Uterus (tissue), 4 donors: Measurements from ENCODE around the gene VPS36. TPM values are rescaled to one million over a fixed set of nuclear protein-coding genes. Genes with fewer than 3 reads are reported as not detected.

Experiments used
- DNase-seq, 2 donors: peaks; one replicate each; pipeline ENCODE4 v3.0.0-alpha.2; 2019 to 2020
- H3K27ac ChIP-seq, 2 donors: fragments of 200-600 bp; sonication (generic); 1 replicate in 1 of 2; 2 replicates in 1 of 2; pipeline ENCODE4 v1.5.1; 2016 to 2018
- H3K27me3 ChIP-seq, 2 donors: fragments of 200-600 bp; sonication (generic); one replicate each; pipeline ENCODE4 v1.5.1; 2018 to 2019; ENCODE audit warnings: control low read depth in 1 of 2
- H3K36me3 ChIP-seq, 2 donors: fragments of 200-600 bp; sonication (generic); one replicate each; pipeline ENCODE4 v1.5.1; 2019; ENCODE audit warnings: control low read depth in 1 of 2
- H3K4me1 ChIP-seq, 2 donors: fragments of 200-600 bp; sonication (generic); one replicate each; pipeline ENCODE4 v1.5.1; 2018 to 2019; ENCODE audit warnings: control low read depth in 1 of 2
- H3K4me3 ChIP-seq, 2 donors: fragments of 200-600 bp; sonication (generic); 1 replicate in 1 of 2; 2 replicates in 1 of 2; pipeline ENCODE4 v1.5.1; 2018 to 2019; ENCODE audit warnings: mild to moderate bottlenecking in 1 of 2
- H3K9me3 ChIP-seq, 2 donors: fragments of 200-600 bp; sonication (generic); one replicate each; pipeline ENCODE4 v1.5.1; 2019; ENCODE audit warnings: control low read depth in 1 of 2
- POLR2A ChIP-seq, 2 donors: fragments of 450-650 bp; IDR thresholded peaks; one replicate each; pipeline ENCODE4 v1.6.1; 2016; ENCODE audit warnings: antibody characterized with exemption in 2 of 2, mild to moderate bottlenecking in 1 of 2, moderate library complexity in 1 of 2
- intact Hi-C: fragments of 100-400 bp; cut with DNase I; formaldehyde crosslinking; loops from one replicate; pipeline ENCODE4 v1.15.1; 2023; ENCODE audit warnings: low total_unique reads
- total RNA-seq, 4 donors: library from RNA; depleted of rRNA in 3 of 4; stranded (reverse); fragments of >200 nt in 3 of 4; gene quantifications; one replicate each; pipeline versions ENCODE4 v1.1.0 to v1.2.4, GENCODE V29; 2014 to 2023
- TF ChIP-seq, protein P1 (sequence below), 4 experiments: fragments of 200-600 bp in 2 of 4; fragments of 450-650 bp in 2 of 4; sonication (generic) in 2 of 4; IDR thresholded peaks; one replicate each; pipeline ENCODE4 v1.5.1; 2016 to 2019; ENCODE audit warnings: antibody characterized with exemption in 4 of 4, mild to moderate bottlenecking in 2 of 4, moderate library complexity in 1 of 4
- donor health status: DM: yes; HTN: yes; CAD: no.

VPS36 gene
- total RNA-seq, 4 donors from 2014 or later = 28.9 to 99.3 (median 77.6) TPM

DNA sequence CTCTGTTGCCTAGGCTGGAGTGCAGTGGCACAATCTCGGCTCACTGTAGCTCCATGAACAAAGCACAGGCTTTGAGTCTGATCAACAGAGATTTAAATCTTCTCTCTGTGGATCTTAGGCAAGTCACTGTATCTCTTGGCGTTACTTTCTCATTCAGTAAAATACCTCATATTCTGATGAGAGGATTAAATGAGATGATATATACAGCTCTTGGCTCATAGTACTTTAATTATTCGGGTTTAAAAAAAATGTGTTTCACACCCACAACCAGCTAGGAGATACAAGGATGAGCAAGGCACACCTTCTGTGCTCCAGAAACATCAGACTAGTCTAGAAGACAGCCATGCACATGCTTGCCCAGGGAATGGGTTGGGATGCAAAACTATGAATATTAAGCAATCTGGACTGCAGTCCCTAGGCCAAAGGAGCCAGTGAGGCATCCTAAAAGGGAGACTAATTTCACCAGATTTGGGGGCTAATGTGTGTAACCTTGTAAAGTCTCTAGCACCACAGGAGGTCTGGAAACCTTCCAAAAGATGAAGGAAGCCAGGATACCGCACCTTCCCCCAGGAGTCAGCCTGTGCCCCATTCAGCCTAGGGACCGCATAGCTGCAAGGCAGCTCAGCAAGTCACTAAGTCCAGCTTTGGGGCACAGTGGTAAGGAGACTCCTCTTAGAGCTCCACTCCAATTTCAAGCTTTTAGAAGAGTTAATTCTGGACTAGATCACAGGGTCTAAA, 2.5 kb downstream of the VPS36 start:
- Histone ChIP-seq H3K4me1 (no peaks in the 10 kb centered on the region), H3K9me3 (no peaks in the 10 kb centered on the region), H3K36me3 (no peaks in the 10 kb centered on the region), H3K27ac (no peak overlapping the region), H3K4me3 (no peak overlapping the region), H3K27me3 (no peaks in the 10 kb centered on the region)
- TF ChIP-seq, protein P1, sequence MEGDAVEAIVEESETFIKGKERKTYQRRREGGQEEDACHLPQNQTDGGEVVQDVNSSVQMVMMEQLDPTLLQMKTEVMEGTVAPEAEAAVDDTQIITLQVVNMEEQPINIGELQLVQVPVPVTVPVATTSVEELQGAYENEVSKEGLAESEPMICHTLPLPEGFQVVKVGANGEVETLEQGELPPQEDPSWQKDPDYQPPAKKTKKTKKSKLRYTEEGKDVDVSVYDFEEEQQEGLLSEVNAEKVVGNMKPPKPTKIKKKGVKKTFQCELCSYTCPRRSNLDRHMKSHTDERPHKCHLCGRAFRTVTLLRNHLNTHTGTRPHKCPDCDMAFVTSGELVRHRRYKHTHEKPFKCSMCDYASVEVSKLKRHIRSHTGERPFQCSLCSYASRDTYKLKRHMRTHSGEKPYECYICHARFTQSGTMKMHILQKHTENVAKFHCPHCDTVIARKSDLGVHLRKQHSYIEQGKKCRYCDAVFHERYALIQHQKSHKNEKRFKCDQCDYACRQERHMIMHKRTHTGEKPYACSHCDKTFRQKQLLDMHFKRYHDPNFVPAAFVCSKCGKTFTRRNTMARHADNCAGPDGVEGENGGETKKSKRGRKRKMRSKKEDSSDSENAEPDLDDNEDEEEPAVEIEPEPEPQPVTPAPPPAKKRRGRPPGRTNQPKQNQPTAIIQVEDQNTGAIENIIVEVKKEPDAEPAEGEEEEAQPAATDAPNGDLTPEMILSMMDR (IDR thresholded peaks at IDR 0.05) = no peak
- TF ChIP-seq POLR2A (IDR thresholded peaks at IDR 0.05) = no peak
- DNase-seq = no peak
- intact Hi-C loops = no loop called here

- Histone ChIP-seq H3K9me3 (no peaks in the 10 kb centered on the region), H3K4me3 (no peak overlapping the region), H3K36me3 (no peaks in the 10 kb centered on the region), H3K4me1 (no peaks in the 10 kb centered on the region), H3K27ac (no peak overlapping the region), H3K27me3 (no peaks in the 10 kb centered on the region)
- intact Hi-C loops = no loop called here
- no peak for DNase-seq
- TF ChIP-seq POLR2A (IDR thresholded peaks at IDR 0.05) = no peak
- TF ChIP-seq, protein P1 (IDR thresholded peaks at IDR 0.05) = no peak
Observed at GRCh38 chr13:52447354-52447753, 3.1 kb downstream of the VPS36 start.

GRCh38 chr13:52446265-52446664, 4.2 kb downstream of the VPS36 start:
- Histone ChIP-seq H3K27ac (no peak overlapping the region), H3K27me3 (no peaks in the 10 kb centered on the region), H3K4me3 (no peak overlapping the region), H3K9me3 (no peaks in the 10 kb centered on the region), H3K4me1 (no peaks in the 10 kb centered on the region), H3K36me3 (no peaks in the 10 kb centered on the region)
- intact Hi-C loops = no loop called here
- TF ChIP-seq, protein P1 (IDR thresholded peaks at IDR 0.05) = no peak
- TF ChIP-seq POLR2A (IDR thresholded peaks at IDR 0.05) = no peak
- no peak for DNase-seq

DNA sequence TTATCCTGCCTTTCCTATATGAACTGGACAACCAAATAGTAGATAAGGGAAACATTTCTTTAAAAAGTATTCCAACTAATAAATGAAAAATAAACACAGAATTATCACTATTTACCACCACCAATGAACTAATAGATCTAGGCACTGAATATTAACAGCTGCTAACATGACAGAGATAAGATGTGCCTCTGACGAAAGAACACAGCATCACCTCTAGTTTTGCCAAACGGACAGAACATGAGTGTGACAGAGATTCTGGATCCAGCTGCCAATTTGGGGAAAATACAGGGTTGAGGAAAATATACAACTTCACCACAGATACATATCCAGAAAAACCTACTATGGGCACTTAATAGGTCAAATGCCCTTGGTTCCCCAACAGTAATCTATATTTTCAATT, 18.0 kb downstream of the VPS36 start:
- Histone ChIP-seq H3K4me1 (no peaks in the 10 kb centered on the region), H3K4me3 (no peak overlapping the region), H3K9me3 (no peaks in the 10 kb centered on the region), H3K27me3 (no peaks in the 10 kb centered on the region), H3K36me3 (no peaks in the 10 kb centered on the region), H3K27ac (no peak overlapping the region)
- intact Hi-C loops = no loop called here
- DNase-seq = no peak
- no peak for TF ChIP-seq POLR2A (IDR thresholded peaks at IDR 0.05)
- TF ChIP-seq, protein P1 (IDR thresholded peaks at IDR 0.05) = no peak

GRCh38 chr13:52428295-52428694, 22.1 kb downstream of the VPS36 start:
- intact Hi-C loops = no loop called here
- H3K9me3 ChIP-seq = no peaks in the 10 kb centered on the region
- TF ChIP-seq, protein P1 (IDR thresholded peaks at IDR 0.05) = no peak
- TF ChIP-seq POLR2A (IDR thresholded peaks at IDR 0.05) = no peak
- H3K4me3 ChIP-seq = no peak overlapping the region
- H3K36me3 ChIP-seq = no peaks in the 10 kb centered on the region
- no peak overlapping the region for H3K27ac ChIP-seq
- no peaks in the 10 kb centered on the region for H3K4me1 ChIP-seq
- no peak for DNase-seq
- no peaks in the 10 kb centered on the region for H3K27me3 ChIP-seq
